GM18499 (cell line): ENCODE data around the gene PARD3.

Source experiments
- ATAC-seq: cut with Tn5 transposase; IDR thresholded peaks from one replicate; pipeline ENCODE4 v1.9.1; 2021; ENCODE audit warnings: moderate number of reproducible peaks; ENCODE audit not compliant: insufficient read depth, unreplicated experiment

The PARD3 gene

GRCh38 chr10:34228066-34228465 lies 587.0 kb downstream of the PARD3 start:
- ATAC-seq, result no peak

GRCh38 chr10:34224639-34225038 lies 590.5 kb downstream of the PARD3 start:
- no peak for ATAC-seq

GRCh38 chr10:34223658-34224057 lies 591.4 kb downstream of the PARD3 start:
- ATAC-seq, result no peak

- ATAC-seq, result no peak
Observed at GRCh38 chr10:34222359-34222758, 592.7 kb downstream of the PARD3 start.

- no peak for ATAC-seq
Observed at GRCh38 chr10:34219753-34220548, 595.1 kb downstream of the PARD3 start.

GRCh38 chr10:34217524-34217923 lies 597.6 kb downstream of the PARD3 start:
- ATAC-seq, result no peak

- ATAC-seq, result no peak
Observed at GRCh38 chr10:34216348-34216945, 598.6 kb downstream of the PARD3 start.

GRCh38 chr10:34213805-34214197 lies 601.3 kb downstream of the PARD3 start:
- ATAC-seq, result no peak

GRCh38 chr10:34213193-34213804 lies 601.8 kb downstream of the PARD3 start:
- no peak for ATAC-seq

GRCh38 chr10:34207343-34207742 lies 607.8 kb downstream of the PARD3 start:
- ATAC-seq, result no peak

- ATAC-seq, result no peak
Observed at GRCh38 chr10:34206935-34207268, 608.2 kb downstream of the PARD3 start.

GRCh38 chr10:34206078-34206934 lies 608.8 kb downstream of the PARD3 start:
- no peak for ATAC-seq

GRCh38 chr10:34205452-34205851 lies 609.6 kb downstream of the PARD3 start:
- ATAC-seq, result no peak

GRCh38 chr10:34203966-34204630 lies 611.0 kb downstream of the PARD3 start:
- no peak for ATAC-seq

GRCh38 chr10:34200355-34200901 lies 614.7 kb downstream of the PARD3 start:
- ATAC-seq, result no peak

- no peak for ATAC-seq
Observed at GRCh38 chr10:34198953-34199352, 616.1 kb downstream of the PARD3 start.

GRCh38 chr10:34196058-34196433 lies 619.0 kb downstream of the PARD3 start:
- no peak for ATAC-seq

- ATAC-seq, result no peak
Observed at GRCh38 chr10:34195364-34196057, 619.6 kb downstream of the PARD3 start.

GRCh38 chr10:34193931-34194626 lies 621.0 kb downstream of the PARD3 start:
- no peak for ATAC-seq
